Liver (tissue), 9 donors: Measurements from ENCODE around the gene SLC8A1. TPM values are rescaled to one million over a fixed set of nuclear protein-coding genes. Genes with fewer than 3 reads are reported as not detected.

ENCODE experiments used
- DNase-seq: peaks from one replicate; pipeline ENCODE4 v3.0.0-alpha.2; 2017; ENCODE audit warnings: low spot score
- H3K27ac ChIP-seq, 2 donors: one replicate each; pipeline ENCODE4 v1.7.0; 2013; ENCODE audit warnings: inconsistent platforms in 2 of 2, low read length in 2 of 2, control low read depth in 1 of 2, low read depth in 1 of 2, mild to moderate bottlenecking in 1 of 2
- H3K27me3 ChIP-seq, 4 donors: one replicate each; pipeline versions ENCODE4 v1.6.1 to v1.7.0; 2013; ENCODE audit warnings: low read length in 3 of 4, inconsistent platforms in 1 of 4, mild to moderate bottlenecking in 1 of 4, moderate library complexity in 1 of 4; ENCODE audit not compliant: control insufficient read depth in 4 of 4, insufficient read depth in 4 of 4
- H3K36me3 ChIP-seq, 4 donors: one replicate each; pipeline versions ENCODE4 v1.6.1 to v1.7.0; 2013; ENCODE audit warnings: low read length in 3 of 4, mild to moderate bottlenecking in 3 of 4, low read depth in 1 of 4, moderate library complexity in 1 of 4; ENCODE audit not compliant: control insufficient read depth in 4 of 4, insufficient read depth in 3 of 4
- H3K4me1 ChIP-seq, 4 donors: one replicate each; pipeline versions ENCODE4 v1.6.1 to v1.7.0; 2013; ENCODE audit warnings: low read length in 3 of 4, mild to moderate bottlenecking in 3 of 4, moderate library complexity in 1 of 4; ENCODE audit not compliant: control insufficient read depth in 4 of 4, insufficient read depth in 4 of 4
- H3K4me3 ChIP-seq, 3 donors: one replicate each; pipeline versions ENCODE4 v1.6.1 to v1.7.0; 2013; ENCODE audit warnings: low read length in 3 of 3, control low read depth in 1 of 3, low read depth in 1 of 3, mild to moderate bottlenecking in 1 of 3
- H3K9ac ChIP-seq, 2 donors: one replicate each; pipeline ENCODE4 v1.7.0; 2013; ENCODE audit warnings: low read length in 2 of 2, mild to moderate bottlenecking in 2 of 2, moderate library complexity in 2 of 2, control low read depth in 1 of 2, low read depth in 1 of 2
- H3K9me3 ChIP-seq, 4 donors: one replicate each; pipeline versions ENCODE4 v1.6.1 to v1.7.0; 2013; ENCODE audit warnings: low read length in 3 of 4; ENCODE audit not compliant: control insufficient read depth in 4 of 4
- ATF3 ChIP-seq: IDR thresholded peaks from 2 replicates; pipeline ENCODE4 v1.6.1; 2016; ENCODE audit warnings: antibody characterized with exemption
- EGR1 ChIP-seq, 2 donors: IDR thresholded peaks; 2 replicates each; pipeline ENCODE4 v1.6.1; 2016 to 2018; ENCODE audit warnings: antibody characterized with exemption in 2 of 2, low read depth in 2 of 2
- FOXA1 ChIP-seq: IDR thresholded peaks from 2 replicates; pipeline ENCODE4 v1.6.1; 2016; ENCODE audit warnings: antibody characterized with exemption
- FOXA2 ChIP-seq: IDR thresholded peaks from 2 replicates; pipeline ENCODE4 v1.6.1; 2016; ENCODE audit warnings: antibody characterized with exemption
- GABPA ChIP-seq, 2 donors: IDR thresholded peaks in 1 of 2; conservative IDR thresholded peaks in 1 of 2; 2 replicates each; pipeline ENCODE4 v1.6.1; 2016; ENCODE audit warnings: antibody characterized with exemption in 2 of 2, mild to moderate bottlenecking in 1 of 2, moderate library complexity in 1 of 2
- HNF4A ChIP-seq, 2 donors: conservative IDR thresholded peaks; 2 replicates each; pipeline ENCODE4 v1.6.1; 2016; ENCODE audit warnings: antibody characterized with exemption in 2 of 2, mild to moderate bottlenecking in 2 of 2
- HNF4G ChIP-seq: IDR thresholded peaks from 2 replicates; pipeline ENCODE4 v1.6.1; 2016; ENCODE audit warnings: antibody characterized with exemption
- JUND ChIP-seq, 2 donors: IDR thresholded peaks; 2 replicates each; pipeline ENCODE4 v1.6.1; 2016; ENCODE audit warnings: antibody characterized with exemption in 2 of 2
- NR2F2 ChIP-seq: IDR thresholded peaks from 2 replicates; pipeline ENCODE4 v1.6.1; 2016; ENCODE audit warnings: antibody characterized with exemption
- RAD21 ChIP-seq, 2 donors: IDR thresholded peaks; 2 replicates each; pipeline ENCODE4 v1.6.1; 2016; ENCODE audit warnings: antibody characterized with exemption in 2 of 2, mild to moderate bottlenecking in 2 of 2
- RXRA ChIP-seq, 2 donors: IDR thresholded peaks; 2 replicates each; pipeline ENCODE4 v1.6.1; 2017 to 2018; ENCODE audit warnings: antibody characterized with exemption in 2 of 2, mild to moderate bottlenecking in 1 of 2
- SP1 ChIP-seq: IDR thresholded peaks from 2 replicates; pipeline ENCODE4 v1.6.1; 2018; ENCODE audit warnings: antibody characterized with exemption, mild to moderate bottlenecking
- TAF1 ChIP-seq: conservative IDR thresholded peaks from 2 replicates; pipeline ENCODE4 v1.6.1; 2016; ENCODE audit warnings: antibody characterized with exemption, mild to moderate bottlenecking
- YY1 ChIP-seq: IDR thresholded peaks from 2 replicates; pipeline ENCODE4 v1.6.1; 2016; ENCODE audit warnings: antibody characterized with exemption, mild to moderate bottlenecking
- WGBS: extraction: QIAGEN DNeasy Blood & Tissue Kit; methylation state at CpG from one replicate; pipeline ENCODE4 v1.1.7; 2013; 5-methylcytosine and 5-hydroxymethylcytosine counted together
- polyA plus RNA-seq, 2 donors: library from polyadenylated mRNA; stranded (reverse) in 1 of 2; unstranded in 1 of 2; fragments of 200-250 nt in 1 of 2; fragments of >200 nt in 1 of 2; fragmentation: Nextera tagmentation in 1 of 2; extraction: Ambion mirVana in 1 of 2; gene quantifications; one replicate each; pipeline versions ENCODE4 v1.2.1 to v1.2.3, GENCODE V29; 2013 to 2015
- total RNA-seq, 2 donors: library from RNA; depleted of rRNA; stranded (reverse); fragments of >200 nt; gene quantifications; one replicate each; pipeline ENCODE4 v1.2.3, GENCODE V29; 2014
- TF ChIP-seq, protein P1 (sequence below): fragments of 150-350 bp; IDR thresholded peaks from 2 replicates; pipeline ENCODE4 v1.5.1; 2017; ENCODE audit warnings: improper control_type of control experiment, low read depth, low read length; ENCODE audit not compliant: missing input control
- TF ChIP-seq, protein P2 (sequence below): IDR thresholded peaks from 2 replicates; pipeline ENCODE4 v1.6.1; 2016; ENCODE audit warnings: antibody characterized with exemption, mild to moderate bottlenecking
- TF ChIP-seq, protein P3 (sequence below): IDR thresholded peaks from 2 replicates; pipeline ENCODE4 v1.6.1; 2016; ENCODE audit warnings: antibody characterized with exemption
- TF ChIP-seq, protein P4 (sequence below): IDR thresholded peaks from 2 replicates; pipeline ENCODE4 v1.6.1; 2016; ENCODE audit warnings: antibody characterized with exemption
- donor health status: healthy.
- donor health status: healthy.
- donor health status: healthy.
- donor health status: healthy.
- donor health status: healthy.

SLC8A1 gene
- total and polyA plus RNA-seq, 4 donors = 1.2 to 18.5 (median 8.2) TPM

DNA sequence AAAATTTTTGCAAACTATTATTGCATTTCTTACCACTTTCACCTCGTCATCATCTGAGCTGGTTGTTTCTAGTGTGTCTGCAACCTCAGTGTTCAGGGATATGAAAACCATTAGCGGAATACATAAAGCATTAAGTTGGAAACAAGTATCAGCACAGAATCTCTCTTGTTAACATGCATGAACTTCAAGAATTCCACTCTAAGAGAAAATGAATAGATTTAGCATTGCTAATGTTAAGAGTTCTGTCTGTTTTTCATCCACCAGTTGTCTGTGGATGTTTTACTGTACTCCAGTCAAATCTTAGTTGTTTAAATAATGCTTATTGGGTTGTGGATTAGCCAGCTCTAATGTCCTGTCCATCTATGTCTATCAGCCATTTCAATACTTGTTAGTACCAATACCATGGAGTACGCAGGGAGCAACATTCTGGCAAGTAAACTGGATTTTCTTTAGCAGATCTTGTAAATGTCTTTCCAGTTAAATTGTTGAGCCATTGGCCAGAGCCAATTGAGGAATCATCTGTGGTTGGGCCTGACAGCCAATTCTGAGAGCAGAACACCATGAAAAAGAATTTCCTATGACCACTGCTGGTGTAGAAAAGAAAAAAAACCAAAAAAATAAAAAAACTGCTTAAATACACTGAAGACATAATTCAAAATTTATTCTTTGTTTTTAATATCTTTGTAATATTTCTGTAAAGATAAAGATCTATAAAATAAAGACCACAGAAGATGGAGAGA is 82.5 kb downstream of the SLC8A1 start:
- no peaks in the 10 kb centered on the region for H3K36me3 ChIP-seq
- no peaks in the 10 kb centered on the region for H3K9me3 ChIP-seq
- DNase-seq = no peak
- WGBS = 81% methylated on average over 3 of the region's 3 CpGs
- H3K4me1 ChIP-seq = peaks cover 0 to 1% (median 0%) of the 10 kb centered on the region in 4 donors
- H3K27me3 ChIP-seq = no peaks in the 10 kb centered on the region
- no peak overlapping the region for H3K4me3 ChIP-seq
- H3K9ac ChIP-seq = no peak overlapping the region
- H3K27ac ChIP-seq = no peak overlapping the region
- TF ChIP-seq, protein P1, sequence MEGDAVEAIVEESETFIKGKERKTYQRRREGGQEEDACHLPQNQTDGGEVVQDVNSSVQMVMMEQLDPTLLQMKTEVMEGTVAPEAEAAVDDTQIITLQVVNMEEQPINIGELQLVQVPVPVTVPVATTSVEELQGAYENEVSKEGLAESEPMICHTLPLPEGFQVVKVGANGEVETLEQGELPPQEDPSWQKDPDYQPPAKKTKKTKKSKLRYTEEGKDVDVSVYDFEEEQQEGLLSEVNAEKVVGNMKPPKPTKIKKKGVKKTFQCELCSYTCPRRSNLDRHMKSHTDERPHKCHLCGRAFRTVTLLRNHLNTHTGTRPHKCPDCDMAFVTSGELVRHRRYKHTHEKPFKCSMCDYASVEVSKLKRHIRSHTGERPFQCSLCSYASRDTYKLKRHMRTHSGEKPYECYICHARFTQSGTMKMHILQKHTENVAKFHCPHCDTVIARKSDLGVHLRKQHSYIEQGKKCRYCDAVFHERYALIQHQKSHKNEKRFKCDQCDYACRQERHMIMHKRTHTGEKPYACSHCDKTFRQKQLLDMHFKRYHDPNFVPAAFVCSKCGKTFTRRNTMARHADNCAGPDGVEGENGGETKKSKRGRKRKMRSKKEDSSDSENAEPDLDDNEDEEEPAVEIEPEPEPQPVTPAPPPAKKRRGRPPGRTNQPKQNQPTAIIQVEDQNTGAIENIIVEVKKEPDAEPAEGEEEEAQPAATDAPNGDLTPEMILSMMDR = no peak
- TF ChIP-seq, protein P2, sequence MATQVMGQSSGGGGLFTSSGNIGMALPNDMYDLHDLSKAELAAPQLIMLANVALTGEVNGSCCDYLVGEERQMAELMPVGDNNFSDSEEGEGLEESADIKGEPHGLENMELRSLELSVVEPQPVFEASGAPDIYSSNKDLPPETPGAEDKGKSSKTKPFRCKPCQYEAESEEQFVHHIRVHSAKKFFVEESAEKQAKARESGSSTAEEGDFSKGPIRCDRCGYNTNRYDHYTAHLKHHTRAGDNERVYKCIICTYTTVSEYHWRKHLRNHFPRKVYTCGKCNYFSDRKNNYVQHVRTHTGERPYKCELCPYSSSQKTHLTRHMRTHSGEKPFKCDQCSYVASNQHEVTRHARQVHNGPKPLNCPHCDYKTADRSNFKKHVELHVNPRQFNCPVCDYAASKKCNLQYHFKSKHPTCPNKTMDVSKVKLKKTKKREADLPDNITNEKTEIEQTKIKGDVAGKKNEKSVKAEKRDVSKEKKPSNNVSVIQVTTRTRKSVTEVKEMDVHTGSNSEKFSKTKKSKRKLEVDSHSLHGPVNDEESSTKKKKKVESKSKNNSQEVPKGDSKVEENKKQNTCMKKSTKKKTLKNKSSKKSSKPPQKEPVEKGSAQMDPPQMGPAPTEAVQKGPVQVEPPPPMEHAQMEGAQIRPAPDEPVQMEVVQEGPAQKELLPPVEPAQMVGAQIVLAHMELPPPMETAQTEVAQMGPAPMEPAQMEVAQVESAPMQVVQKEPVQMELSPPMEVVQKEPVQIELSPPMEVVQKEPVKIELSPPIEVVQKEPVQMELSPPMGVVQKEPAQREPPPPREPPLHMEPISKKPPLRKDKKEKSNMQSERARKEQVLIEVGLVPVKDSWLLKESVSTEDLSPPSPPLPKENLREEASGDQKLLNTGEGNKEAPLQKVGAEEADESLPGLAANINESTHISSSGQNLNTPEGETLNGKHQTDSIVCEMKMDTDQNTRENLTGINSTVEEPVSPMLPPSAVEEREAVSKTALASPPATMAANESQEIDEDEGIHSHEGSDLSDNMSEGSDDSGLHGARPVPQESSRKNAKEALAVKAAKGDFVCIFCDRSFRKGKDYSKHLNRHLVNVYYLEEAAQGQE = no peak
- TF ChIP-seq HNF4G (no peak), HNF4A (conservative IDR thresholded peaks at IDR 0.05) (no peak), FOXA1 (no peak), EGR1 (IDR thresholded peaks at IDR 0.05; ENCODE audit: low read depth in 2 of 2) (no peak), RAD21 (IDR thresholded peaks at IDR 0.05) (no peak), TAF1 (no peak), ATF3 (no peak), FOXA2 (no peak), JUND (IDR thresholded peaks at IDR 0.05) (no peak), NR2F2 (no peak), SP1 (no peak), RXRA (IDR thresholded peaks at IDR 0.05) (no peak), YY1 (no peak), GABPA (IDR thresholded peaks at IDR 0.05 in 1 of 2, conservative IDR thresholded peaks at IDR 0.05 in 1 of 2) (no peak)
- TF ChIP-seq, protein P3, sequence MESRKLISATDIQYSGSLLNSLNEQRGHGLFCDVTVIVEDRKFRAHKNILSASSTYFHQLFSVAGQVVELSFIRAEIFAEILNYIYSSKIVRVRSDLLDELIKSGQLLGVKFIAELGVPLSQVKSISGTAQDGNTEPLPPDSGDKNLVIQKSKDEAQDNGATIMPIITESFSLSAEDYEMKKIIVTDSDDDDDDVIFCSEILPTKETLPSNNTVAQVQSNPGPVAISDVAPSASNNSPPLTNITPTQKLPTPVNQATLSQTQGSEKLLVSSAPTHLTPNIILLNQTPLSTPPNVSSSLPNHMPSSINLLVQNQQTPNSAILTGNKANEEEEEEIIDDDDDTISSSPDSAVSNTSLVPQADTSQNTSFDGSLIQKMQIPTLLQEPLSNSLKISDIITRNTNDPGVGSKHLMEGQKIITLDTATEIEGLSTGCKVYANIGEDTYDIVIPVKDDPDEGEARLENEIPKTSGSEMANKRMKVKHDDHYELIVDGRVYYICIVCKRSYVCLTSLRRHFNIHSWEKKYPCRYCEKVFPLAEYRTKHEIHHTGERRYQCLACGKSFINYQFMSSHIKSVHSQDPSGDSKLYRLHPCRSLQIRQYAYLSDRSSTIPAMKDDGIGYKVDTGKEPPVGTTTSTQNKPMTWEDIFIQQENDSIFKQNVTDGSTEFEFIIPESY = no peak
- TF ChIP-seq, protein P4, sequence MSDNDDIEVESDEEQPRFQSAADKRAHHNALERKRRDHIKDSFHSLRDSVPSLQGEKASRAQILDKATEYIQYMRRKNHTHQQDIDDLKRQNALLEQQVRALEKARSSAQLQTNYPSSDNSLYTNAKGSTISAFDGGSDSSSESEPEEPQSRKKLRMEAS = no peak
